Fibroblast of skin of scalp (primary cell): ENCODE results near the gene FLT1.
A peak's percentile ranks its signal among the peaks of the same experiment; 100 is the strongest.

Experiments used
- DNase-seq: peaks from one replicate; pipeline ENCODE4 v3.0.0-alpha.2; 2013

The FLT1 gene

GRCh38 chr13:28455580-28456194 lies 39.2 kb downstream of the FLT1 start:
- no peak for DNase-seq

GRCh38 chr13:28452755-28453154 lies 42.2 kb downstream of the FLT1 start:
- no peak for DNase-seq

GRCh38 chr13:28451482-28452217 lies 43.3 kb downstream of the FLT1 start:
- DNase-seq, result peak; percentile 22

GRCh38 chr13:28449826-28450773 lies 44.8 kb downstream of the FLT1 start:
- no peak for DNase-seq

GRCh38 chr13:28448651-28449358 lies 46.1 kb downstream of the FLT1 start:
- no peak for DNase-seq

GRCh38 chr13:28447989-28448388 lies 46.9 kb downstream of the FLT1 start:
- DNase-seq, result no peak

GRCh38 chr13:28447206-28447605 lies 47.7 kb downstream of the FLT1 start:
- DNase-seq, result no peak

- DNase-seq, result no peak
These were observed 52.1 kb downstream of the FLT1 start for GRCh38 chr13:28442839-28443238.

GRCh38 chr13:28441529-28441928 lies 53.4 kb downstream of the FLT1 start:
- no peak for DNase-seq

- no peak for DNase-seq
These were observed 54.0 kb downstream of the FLT1 start for GRCh38 chr13:28440774-28441504.

- DNase-seq, result no peak
These were observed 56.2 kb downstream of the FLT1 start for GRCh38 chr13:28438598-28439334.

- no peak for DNase-seq
These were observed 56.9 kb downstream of the FLT1 start for GRCh38 chr13:28438067-28438466.

GRCh38 chr13:28435917-28436316 lies 59.0 kb downstream of the FLT1 start:
- DNase-seq, result no peak

GRCh38 chr13:28434926-28435325 lies 60.0 kb downstream of the FLT1 start:
- DNase-seq, result peak; percentile 9

GRCh38 chr13:28432816-28433560 lies 61.9 kb downstream of the FLT1 start:
- no peak for DNase-seq

GRCh38 chr13:28429685-28430290 lies 65.1 kb downstream of the FLT1 start:
- no peak for DNase-seq

- DNase-seq, result no peak
These were observed 65.8 kb downstream of the FLT1 start for GRCh38 chr13:28429096-28429495.

- no peak for DNase-seq
These were observed 68.5 kb downstream of the FLT1 start for GRCh38 chr13:28426381-28426780.

- DNase-seq, result peak; percentile 24
These were observed 69.1 kb downstream of the FLT1 start for GRCh38 chr13:28425793-28426192.

GRCh38 chr13:28424541-28424940 lies 70.4 kb downstream of the FLT1 start:
- no peak for DNase-seq
